ENCODE data around the gene ZDHHC9. TPM values are rescaled to one million over a fixed set of nuclear protein-coding genes. Genes with fewer than 3 reads are reported as not detected.
A peak's percentile ranks its signal among the peaks of the same experiment; 100 is the strongest.

The ZDHHC9 gene
- total RNA-seq, 5 donors from 2014 or later (not counting 1 experiment from before 2014, with no cell fraction given): 3.3 to 7.9 (median 7.3) TPM

- no peaks in the 10 kb centered on the region for H3K9me3 ChIP-seq
- no peak for ATAC-seq (replicated peaks in 1 of 4)
- no peak for DNase-seq
- no peak overlapping the region for H3K4me3 ChIP-seq (ENCODE audit: control insufficient read depth in 1 of 2, extremely low read depth in 1 of 2, low read length in 1 of 2)
- CTCF ChIA-PET: no interaction called here
- H3K9me3 Mint-ChIP-seq: no peaks in the 10 kb centered on the region
- POLR2A ChIA-PET: interaction anchor here in 1 of 2 donors (0.9 kb wide), 1 partner anchor 25 kb away, joined by 3 read pairs; no protein-coding TSS in a partner anchor
- H3K27ac ChIP-seq (ENCODE audit: low read length): no peak overlapping the region
- peaks cover 3% of the 10 kb centered on the region for H3K36me3 Mint-ChIP-seq
- peaks cover 0 to 43% of the 10 kb centered on the region in 2 donors for H3K36me3 ChIP-seq (ENCODE audit: control insufficient read depth in 2 of 2, extremely low read depth in 1 of 2, insufficient read depth in 1 of 2, low read length in 1 of 2)
- peaks cover 18 to 25% (median 19%) of the 10 kb centered on the region in 3 donors for H3K4me1 Mint-ChIP-seq
- H3K4me1 ChIP-seq (ENCODE audit: control insufficient read depth in 1 of 2, extremely low read depth in 1 of 2, insufficient read depth in 2 of 2, low read length in 2 of 2): peaks cover 0 to 27% of the 10 kb centered on the region in 2 experiments
- 87% methylated on average over 3 of the region's 4 CpGs for WGBS (ENCODE audit: insufficient coverage)
- no peak overlapping the region for H3K4me3 Mint-ChIP-seq
- H3K27me3 ChIP-seq (replicated peaks in 1 of 2; ENCODE audit: control insufficient read depth in 2 of 2, extremely low read depth in 1 of 2, insufficient read depth in 2 of 2, low read length in 1 of 2): no peaks in the 10 kb centered on the region
- peak overlapping the region; percentile 43 to 55 for H3K27ac Mint-ChIP-seq
- H3K27me3 Mint-ChIP-seq: peaks cover 0 to 7% of the 10 kb centered on the region in 2 donors
These were observed 46.3 kb downstream of the ZDHHC9 start for GRCh38 chrX:129797251-129797906.

GRCh38 chrX:129795584-129795983 lies 48.1 kb downstream of the ZDHHC9 start:
- H3K9me3 Mint-ChIP-seq: no peaks in the 10 kb centered on the region
- POLR2A ChIA-PET: interaction anchor here in 1 of 2 donors (1.0 kb wide), 1 partner anchor 29 kb away, joined by 3 read pairs; no protein-coding TSS in a partner anchor
- peaks cover 19 to 25% (median 20%) of the 10 kb centered on the region in 3 donors for H3K4me1 Mint-ChIP-seq
- DNase-seq: no peak
- H3K36me3 Mint-ChIP-seq: peaks cover 3% of the 10 kb centered on the region
- H3K4me3 Mint-ChIP-seq: no peak overlapping the region
- Histone ChIP-seq H3K27me3 (replicated peaks in 1 of 2; ENCODE audit: control insufficient read depth in 2 of 2, extremely low read depth in 1 of 2, insufficient read depth in 2 of 2, low read length in 1 of 2) (no peaks in the 10 kb centered on the region), H3K9me3 (no peaks in the 10 kb centered on the region), H3K36me3 (ENCODE audit: control insufficient read depth in 2 of 2, extremely low read depth in 1 of 2, insufficient read depth in 1 of 2, low read length in 1 of 2) (peaks cover 0 to 61% of the 10 kb centered on the region in 2 donors), H3K27ac (ENCODE audit: low read length) (no peak overlapping the region), H3K4me1 (ENCODE audit: control insufficient read depth in 1 of 2, extremely low read depth in 1 of 2, insufficient read depth in 2 of 2, low read length in 2 of 2) (peaks cover 0 to 38% of the 10 kb centered on the region in 2 experiments), H3K4me3 (ENCODE audit: control insufficient read depth in 1 of 2, extremely low read depth in 1 of 2, low read length in 1 of 2) (no peak overlapping the region)
- no peak for ATAC-seq (replicated peaks in 1 of 4)
- CTCF ChIA-PET: no interaction called here
- H3K27ac Mint-ChIP-seq: peak overlapping the region in 1 of 2 donors; percentile 5
- H3K27me3 Mint-ChIP-seq: peaks cover 0 to 7% of the 10 kb centered on the region in 2 donors
- WGBS (ENCODE audit: insufficient coverage): no CpG with 5 or more reads among the region's 1 CpG

DNA sequence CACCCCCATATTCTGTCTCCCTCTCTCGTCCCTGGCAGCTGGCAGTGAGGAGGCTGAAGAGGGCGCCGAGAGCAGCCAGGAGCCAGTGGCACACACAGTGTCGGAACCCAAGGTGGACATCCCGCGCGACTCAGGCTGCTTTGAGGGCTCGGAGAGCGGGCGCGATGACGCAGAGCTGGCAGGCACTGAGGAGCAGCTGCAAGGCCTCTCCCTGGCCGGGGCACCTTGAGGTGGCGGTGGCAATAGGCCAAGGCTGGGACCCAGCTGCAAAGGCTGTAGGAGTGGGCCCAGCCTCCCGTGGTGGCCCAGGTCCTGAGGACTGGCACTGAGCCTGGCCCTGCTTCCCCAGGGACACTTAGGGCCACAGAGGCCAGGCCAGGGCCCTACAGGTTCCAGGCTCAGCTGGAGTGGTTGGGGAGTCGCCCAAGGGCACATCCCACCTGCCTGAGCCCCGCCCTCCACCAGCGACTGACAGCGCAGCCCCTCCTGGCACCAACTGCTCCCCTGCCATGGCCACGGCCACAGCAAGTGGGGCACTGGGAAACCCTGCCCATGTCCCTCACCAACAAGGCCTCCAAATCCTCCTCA lies 50.0 kb downstream of the ZDHHC9 start:
- CTCF ChIA-PET: no interaction called here
- DNase-seq (no peak), ATAC-seq (replicated peaks in 1 of 4) (no peak)
- Mint-ChIP-seq H3K4me1 (peaks cover 13 to 18% (median 15%) of the 10 kb centered on the region in 3 donors), H3K27ac (no peak overlapping the region), H3K36me3 (peaks cover 9% of the 10 kb centered on the region), H3K9me3 (no peaks in the 10 kb centered on the region), H3K4me3 (no peak overlapping the region), H3K27me3 (peaks cover 0 to 7% of the 10 kb centered on the region in 2 donors)
- H3K36me3 ChIP-seq (ENCODE audit: control insufficient read depth in 2 of 2, extremely low read depth in 1 of 2, insufficient read depth in 1 of 2, low read length in 1 of 2): peaks cover 0 to 73% of the 10 kb centered on the region in 2 donors
- POLR2A ChIA-PET: no interaction called here
- 71% methylated on average over 1 of the region's 20 CpGs for WGBS (ENCODE audit: insufficient coverage)
- peaks cover 0 to 44% of the 10 kb centered on the region in 2 experiments for H3K4me1 ChIP-seq (ENCODE audit: control insufficient read depth in 1 of 2, extremely low read depth in 1 of 2, insufficient read depth in 2 of 2, low read length in 2 of 2)
- H3K27me3 ChIP-seq (replicated peaks in 1 of 2; ENCODE audit: control insufficient read depth in 2 of 2, extremely low read depth in 1 of 2, insufficient read depth in 2 of 2, low read length in 1 of 2): no peaks in the 10 kb centered on the region
- H3K4me3 ChIP-seq (ENCODE audit: control insufficient read depth in 1 of 2, extremely low read depth in 1 of 2, low read length in 1 of 2): no peak overlapping the region
- H3K27ac ChIP-seq (ENCODE audit: low read length): no peak overlapping the region
- H3K9me3 ChIP-seq: no peaks in the 10 kb centered on the region

DNA sequence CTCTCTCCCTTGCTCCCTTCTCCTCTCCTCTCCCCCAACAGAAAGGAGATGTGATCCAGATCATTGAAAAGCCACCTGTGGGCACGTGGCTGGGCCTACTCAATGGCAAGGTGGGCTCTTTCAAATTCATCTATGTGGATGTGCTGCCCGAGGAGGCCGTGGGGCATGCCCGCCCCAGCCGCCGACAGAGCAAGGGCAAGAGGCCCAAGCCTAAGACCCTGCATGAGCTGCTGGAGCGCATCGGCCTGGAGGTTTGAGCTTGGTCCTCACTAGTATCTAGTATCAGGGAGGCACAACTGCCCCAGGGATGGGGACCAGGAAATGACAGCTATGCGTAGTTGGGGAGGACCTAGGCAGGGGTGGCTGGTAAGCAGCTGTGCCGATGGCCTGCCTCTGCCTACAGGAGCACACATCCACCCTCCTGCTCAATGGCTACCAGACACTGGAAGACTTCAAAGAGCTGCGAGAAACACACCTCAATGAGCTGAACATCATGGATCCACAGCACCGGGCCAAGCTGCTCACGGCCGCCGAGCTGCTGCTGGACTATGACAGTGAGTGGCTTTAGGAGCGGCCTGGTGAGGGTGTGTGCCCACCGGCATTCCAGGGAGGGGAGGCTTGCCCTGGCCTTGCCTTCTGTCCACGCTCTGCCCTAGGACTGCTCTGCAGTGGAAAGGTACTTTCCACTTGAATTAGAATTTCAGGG lies 50.9 kb downstream of the ZDHHC9 start:
- peaks cover 0 to 50% of the 10 kb centered on the region in 2 experiments for H3K4me1 ChIP-seq (ENCODE audit: control insufficient read depth in 1 of 2, extremely low read depth in 1 of 2, insufficient read depth in 2 of 2, low read length in 2 of 2)
- POLR2A ChIA-PET: no interaction called here
- H3K27ac ChIP-seq (ENCODE audit: low read length): no peak overlapping the region

DNA sequence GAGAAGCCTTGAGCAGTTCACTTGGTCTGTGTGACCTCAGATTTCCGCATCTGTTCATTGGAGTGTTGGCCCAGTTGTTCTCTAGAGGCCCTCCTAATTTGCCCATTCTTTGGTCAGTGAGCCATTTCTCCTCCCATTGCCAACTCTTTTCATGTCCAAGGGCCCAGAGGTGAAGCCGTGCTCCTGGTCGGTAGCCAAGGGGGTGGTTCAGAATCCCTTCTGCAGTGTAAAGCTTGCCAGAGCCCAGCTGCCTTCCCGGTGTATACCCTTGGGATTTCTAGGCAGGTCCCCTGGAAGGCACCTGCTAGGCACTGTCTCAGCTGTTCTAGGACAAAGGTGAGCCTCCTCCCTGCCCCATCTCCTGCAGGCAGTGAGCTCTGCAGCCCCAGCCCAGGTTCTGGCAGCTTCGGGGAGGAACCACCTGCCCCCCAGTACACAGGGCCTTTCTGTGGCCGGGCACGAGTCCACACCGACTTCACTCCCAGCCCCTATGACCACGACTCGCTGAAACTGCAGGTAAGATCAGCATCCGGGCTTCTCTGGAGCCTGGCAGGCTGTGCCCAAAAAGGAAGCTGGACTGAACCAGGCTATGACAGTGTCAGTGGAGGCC lies 51.6 kb downstream of the ZDHHC9 start:
- Histone ChIP-seq H3K4me3 (ENCODE audit: control insufficient read depth in 1 of 2, extremely low read depth in 1 of 2, low read length in 1 of 2) (no peak overlapping the region), H3K27ac (ENCODE audit: low read length) (no peak overlapping the region), H3K9me3 (no peaks in the 10 kb centered on the region), H3K27me3 (replicated peaks in 1 of 2; ENCODE audit: control insufficient read depth in 2 of 2, extremely low read depth in 1 of 2, insufficient read depth in 2 of 2, low read length in 1 of 2) (no peaks in the 10 kb centered on the region), H3K4me1 (ENCODE audit: control insufficient read depth in 1 of 2, extremely low read depth in 1 of 2, insufficient read depth in 2 of 2, low read length in 2 of 2) (peaks cover 0 to 53% of the 10 kb centered on the region in 2 experiments), H3K36me3 (ENCODE audit: control insufficient read depth in 2 of 2, extremely low read depth in 1 of 2, insufficient read depth in 1 of 2, low read length in 1 of 2) (peaks cover 0 to 84% of the 10 kb centered on the region in 2 donors)
- no peaks in the 10 kb centered on the region for H3K9me3 Mint-ChIP-seq
- peaks cover 15% of the 10 kb centered on the region for H3K36me3 Mint-ChIP-seq
- no peak overlapping the region for H3K4me3 Mint-ChIP-seq
- ATAC-seq (replicated peaks in 1 of 4): no peak
- no peak overlapping the region for H3K27ac Mint-ChIP-seq
- no peak for DNase-seq
- ChIA-PET CTCF (interaction anchor here (0.6 to 1.1 kb wide), 2 partner anchors 8 to 288 kb away, joined by 3 read pairs; no protein-coding TSS in a partner anchor), POLR2A (no interaction called here)
- WGBS (ENCODE audit: insufficient coverage): 78% methylated on average over 5 of the region's 11 CpGs
- H3K4me1 Mint-ChIP-seq: peaks cover 15 to 22% (median 19%) of the 10 kb centered on the region in 3 donors
- no peaks in the 10 kb centered on the region for H3K27me3 Mint-ChIP-seq

More for the DNA sequence above, 50.9 kb downstream of the ZDHHC9 start:
- Mint-ChIP-seq H3K27ac (peak overlapping the region in 1 of 2 donors; percentile 28), H3K4me1 (peaks cover 9 to 19% (median 13%) of the 10 kb centered on the region in 3 donors), H3K36me3 (peaks cover 9% of the 10 kb centered on the region), H3K27me3 (no peaks in the 10 kb centered on the region), H3K9me3 (no peaks in the 10 kb centered on the region), H3K4me3 (no peak overlapping the region)
- 95% methylated on average over 8 of the region's 18 CpGs for WGBS (ENCODE audit: insufficient coverage)
- H3K36me3 ChIP-seq (ENCODE audit: control insufficient read depth in 2 of 2, extremely low read depth in 1 of 2, insufficient read depth in 1 of 2, low read length in 1 of 2): peaks cover 0 to 83% of the 10 kb centered on the region in 2 donors
- CTCF ChIA-PET: interaction anchor here (0.6 to 1.1 kb wide), 2 partner anchors 9 to 288 kb away, joined by 3 read pairs; no protein-coding TSS in a partner anchor
- ATAC-seq (replicated peaks in 1 of 4) (no peak), DNase-seq (no peak)
- H3K27me3 ChIP-seq (replicated peaks in 1 of 2; ENCODE audit: control insufficient read depth in 2 of 2, extremely low read depth in 1 of 2, insufficient read depth in 2 of 2, low read length in 1 of 2): no peaks in the 10 kb centered on the region
- no peaks in the 10 kb centered on the region for H3K9me3 ChIP-seq
- H3K4me3 ChIP-seq (ENCODE audit: control insufficient read depth in 1 of 2, extremely low read depth in 1 of 2, low read length in 1 of 2): no peak overlapping the region

DNA sequence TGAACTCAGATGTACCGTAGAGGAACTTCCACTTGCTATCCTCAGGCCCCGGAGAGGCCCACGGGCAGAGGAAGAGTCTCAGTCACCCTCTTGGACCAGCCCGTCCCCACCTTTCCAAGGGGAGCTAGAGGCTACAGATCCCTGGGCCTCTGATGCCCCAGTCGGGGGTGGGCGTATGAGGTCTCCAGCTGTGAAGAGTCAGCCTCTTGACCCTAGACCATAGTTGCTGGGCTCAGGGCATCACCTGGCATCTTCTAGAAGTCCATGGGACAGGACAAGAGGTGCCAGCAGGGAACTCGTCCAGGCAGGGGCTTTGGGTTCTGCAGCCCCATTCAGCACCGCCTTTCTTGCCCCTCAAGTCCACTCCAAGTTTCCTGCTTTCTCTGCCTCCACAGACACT lies 52.4 kb downstream of the ZDHHC9 start:
- WGBS (ENCODE audit: insufficient coverage): 80% methylated on average over 2 of the region's 8 CpGs
- peaks cover 0 to 86% of the 10 kb centered on the region in 2 donors for H3K36me3 ChIP-seq (ENCODE audit: control insufficient read depth in 2 of 2, extremely low read depth in 1 of 2, insufficient read depth in 1 of 2, low read length in 1 of 2)
- H3K4me3 ChIP-seq (ENCODE audit: control insufficient read depth in 1 of 2, extremely low read depth in 1 of 2, low read length in 1 of 2): no peak overlapping the region
- no peak for ATAC-seq (replicated peaks in 1 of 4)
- no peaks in the 10 kb centered on the region for H3K27me3 ChIP-seq (replicated peaks in 1 of 2; ENCODE audit: control insufficient read depth in 2 of 2, extremely low read depth in 1 of 2, insufficient read depth in 2 of 2, low read length in 1 of 2)
- peaks cover 18% of the 10 kb centered on the region for H3K36me3 Mint-ChIP-seq
- no peaks in the 10 kb centered on the region for H3K9me3 ChIP-seq
- no peak overlapping the region for H3K4me3 Mint-ChIP-seq
- H3K9me3 Mint-ChIP-seq: no peaks in the 10 kb centered on the region
- CTCF ChIA-PET: no interaction called here
- no peaks in the 10 kb centered on the region for H3K27me3 Mint-ChIP-seq
- POLR2A ChIA-PET: no interaction called here
- peaks cover 0 to 56% of the 10 kb centered on the region in 2 experiments for H3K4me1 ChIP-seq (ENCODE audit: control insufficient read depth in 1 of 2, extremely low read depth in 1 of 2, insufficient read depth in 2 of 2, low read length in 2 of 2)
- no peak overlapping the region for H3K27ac Mint-ChIP-seq
- H3K4me1 Mint-ChIP-seq: peaks cover 19 to 27% (median 25%) of the 10 kb centered on the region in 3 donors
- no peak for DNase-seq
- no peak overlapping the region for H3K27ac ChIP-seq (ENCODE audit: low read length)
